ENCODE data around the gene GPR31. TPM values are rescaled to one million over a fixed set of nuclear protein-coding genes. Genes with fewer than 3 reads are reported as not detected.

The GPR31 gene
- total RNA-seq, 1 donor from 2014 or later = not detected

- peaks cover 21% of the 10 kb centered on the region for H3K27me3 Mint-ChIP-seq (ENCODE audit: unreplicated experiment)
- H3K4me1 Mint-ChIP-seq (ENCODE audit: unreplicated experiment) = no peaks in the 10 kb centered on the region
- DNase-seq (ENCODE audit: extremely low spot score, unreplicated experiment) = no peak
- TF ChIP-seq CTCF (IDR thresholded peaks at IDR 0.05) = no peak
- H3K36me3 Mint-ChIP-seq (ENCODE audit: unreplicated experiment) = no peaks in the 10 kb centered on the region
- no peak overlapping the region for H3K4me3 Mint-ChIP-seq (ENCODE audit: unreplicated experiment)
- H3K27ac Mint-ChIP-seq (ENCODE audit: unreplicated experiment) = no peak overlapping the region
- H3K9me3 Mint-ChIP-seq (ENCODE audit: unreplicated experiment) = no peaks in the 10 kb centered on the region
These were observed 45.4 kb downstream of the GPR31 start for GRCh38 chr6:167112421-167112820.

GRCh38 chr6:167111597-167111996 lies 46.2 kb downstream of the GPR31 start:
- DNase-seq (ENCODE audit: extremely low spot score, unreplicated experiment) = no peak
- Mint-ChIP-seq H3K4me1 (ENCODE audit: unreplicated experiment) (no peaks in the 10 kb centered on the region), H3K9me3 (ENCODE audit: unreplicated experiment) (no peaks in the 10 kb centered on the region), H3K4me3 (ENCODE audit: unreplicated experiment) (no peak overlapping the region), H3K27me3 (ENCODE audit: unreplicated experiment) (peaks cover 21% of the 10 kb centered on the region), H3K27ac (ENCODE audit: unreplicated experiment) (no peak overlapping the region), H3K36me3 (ENCODE audit: unreplicated experiment) (no peaks in the 10 kb centered on the region)
- TF ChIP-seq CTCF (IDR thresholded peaks at IDR 0.05) = no peak

- H3K4me3 Mint-ChIP-seq (ENCODE audit: unreplicated experiment) = no peak overlapping the region
- H3K4me1 Mint-ChIP-seq (ENCODE audit: unreplicated experiment) = no peaks in the 10 kb centered on the region
- H3K9me3 Mint-ChIP-seq (ENCODE audit: unreplicated experiment) = no peaks in the 10 kb centered on the region
- no peak overlapping the region for H3K27ac Mint-ChIP-seq (ENCODE audit: unreplicated experiment)
- no peaks in the 10 kb centered on the region for H3K36me3 Mint-ChIP-seq (ENCODE audit: unreplicated experiment)
- TF ChIP-seq CTCF (IDR thresholded peaks at IDR 0.05) = no peak
- peaks cover 15% of the 10 kb centered on the region for H3K27me3 Mint-ChIP-seq (ENCODE audit: unreplicated experiment)
- no peak for DNase-seq (ENCODE audit: extremely low spot score, unreplicated experiment)
These were observed 48.1 kb downstream of the GPR31 start for GRCh38 chr6:167109651-167110050.

GRCh38 chr6:167108278-167108677 lies 49.5 kb downstream of the GPR31 start:
- TF ChIP-seq CTCF (IDR thresholded peaks at IDR 0.05) = no peak
- DNase-seq (ENCODE audit: extremely low spot score, unreplicated experiment) = no peak
- H3K4me1 Mint-ChIP-seq (ENCODE audit: unreplicated experiment) = no peaks in the 10 kb centered on the region
- no peaks in the 10 kb centered on the region for H3K9me3 Mint-ChIP-seq (ENCODE audit: unreplicated experiment)
- H3K4me3 Mint-ChIP-seq (ENCODE audit: unreplicated experiment) = no peak overlapping the region
- H3K27me3 Mint-ChIP-seq (ENCODE audit: unreplicated experiment) = peaks cover 13% of the 10 kb centered on the region
- no peak overlapping the region for H3K27ac Mint-ChIP-seq (ENCODE audit: unreplicated experiment)
- no peaks in the 10 kb centered on the region for H3K36me3 Mint-ChIP-seq (ENCODE audit: unreplicated experiment)

GRCh38 chr6:167107787-167108186 lies 50.0 kb downstream of the GPR31 start:
- Mint-ChIP-seq H3K27me3 (ENCODE audit: unreplicated experiment) (peaks cover 13% of the 10 kb centered on the region), H3K36me3 (ENCODE audit: unreplicated experiment) (no peaks in the 10 kb centered on the region), H3K27ac (ENCODE audit: unreplicated experiment) (no peak overlapping the region), H3K9me3 (ENCODE audit: unreplicated experiment) (no peaks in the 10 kb centered on the region), H3K4me1 (ENCODE audit: unreplicated experiment) (no peaks in the 10 kb centered on the region), H3K4me3 (ENCODE audit: unreplicated experiment) (no peak overlapping the region)
- no peak for TF ChIP-seq CTCF (IDR thresholded peaks at IDR 0.05)
- DNase-seq (ENCODE audit: extremely low spot score, unreplicated experiment) = no peak
